MM.1S (cell line): Measurements from ENCODE around the gene MITF.

Source experiments
- DNase-seq: peaks from one replicate; pipeline ENCODE4 v3.0.0-alpha.2; 2015
- H2AFZ ChIP-seq: fragments of 300-600 bp; sonication (generic); 2 replicates; pipeline ENCODE4 v1.6.0; 2016; ENCODE audit warnings: antibody characterized with exemption, low read length
- H3F3A ChIP-seq: fragments of 300-600 bp; sonication (generic); 2 replicates; pipeline ENCODE4 v1.6.1; 2016; ENCODE audit warnings: mild to moderate bottlenecking, antibody characterized with exemption, low read length, moderate library complexity, mixed read lengths; ENCODE audit not compliant: insufficient read depth
- H3K27ac ChIP-seq: fragments of 300-600 bp; sonication (generic); 2 replicates; pipeline ENCODE4 v1.5.1; 2016; ENCODE audit warnings: mild to moderate bottlenecking, low read length
- H3K27me3 ChIP-seq: fragments of 300-600 bp; sonication (generic); replicated peaks from 2 replicates; pipeline ENCODE4 v1.6.0; 2016; ENCODE audit warnings: low read length; ENCODE audit not compliant: insufficient read depth
- H3K36me3 ChIP-seq: fragments of 300-600 bp; sonication (generic); replicated peaks from 2 replicates; pipeline ENCODE4 v1.6.1; 2016; ENCODE audit warnings: mild to moderate bottlenecking, low read length, mixed read lengths; ENCODE audit not compliant: insufficient read depth
- H3K4me1 ChIP-seq: fragments of 300-600 bp; sonication (generic); 2 replicates; pipeline ENCODE4 v1.6.1; 2016; ENCODE audit warnings: low read length, mixed read lengths
- H3K4me2 ChIP-seq: fragments of 300-600 bp; sonication (generic); 2 replicates; pipeline ENCODE4 v1.6.0; 2016; ENCODE audit warnings: low read depth, low read length
- H3K4me3 ChIP-seq: fragments of 300-600 bp; sonication (generic); 2 replicates; pipeline ENCODE4 v1.5.1; 2016; ENCODE audit warnings: low read length, mixed read lengths
- H3K79me2 ChIP-seq: fragments of 300-600 bp; sonication (generic); 2 replicates; pipeline ENCODE4 v1.6.1; 2016; ENCODE audit warnings: mixed run types, low read length, mixed read lengths
- H3K9ac ChIP-seq: fragments of 300-600 bp; sonication (generic); 2 replicates; pipeline ENCODE4 v1.6.1; 2016; ENCODE audit warnings: low read length, mixed read lengths
- H3K9me2 ChIP-seq: fragments of 300-600 bp; sonication (generic); replicated peaks from 2 replicates; pipeline ENCODE4 v1.6.1; 2016; ENCODE audit warnings: mild to moderate bottlenecking, low read length, mixed read lengths; ENCODE audit not compliant: insufficient read depth
- H3K9me3 ChIP-seq: fragments of 300-600 bp; sonication (generic); replicated peaks from 2 replicates; pipeline ENCODE4 v1.6.1; 2016; ENCODE audit warnings: mild to moderate bottlenecking, low read length, mixed read lengths; ENCODE audit not compliant: insufficient read depth
- H4K20me1 ChIP-seq: fragments of 300-600 bp; sonication (generic); 2 replicates; pipeline ENCODE4 v1.6.1; 2016; ENCODE audit warnings: mild to moderate bottlenecking, low read length, moderate library complexity, mixed read lengths; ENCODE audit not compliant: insufficient read depth
- EZH2 ChIP-seq: fragments of 300-600 bp; sonication (generic); optimal IDR thresholded peaks from 2 replicates; pipeline ENCODE3; 2017; ENCODE audit warnings: low read depth, mild to moderate bottlenecking, antibody characterized with exemption, low read length, mixed read lengths
- EZH2phosphoT487 ChIP-seq: fragments of 300-600 bp; sonication (generic); IDR thresholded peaks from 2 replicates; pipeline ENCODE4 v1.6.1; 2018; ENCODE audit warnings: antibody characterized with exemption, low read length
- TF ChIP-seq, protein P1 (sequence below): fragments of 300-600 bp; sonication (generic); IDR thresholded peaks from 2 replicates; pipeline ENCODE4 v1.5.1; 2016; ENCODE audit warnings: antibody characterized with exemption, low read length, mixed read lengths

Gene MITF

DNA sequence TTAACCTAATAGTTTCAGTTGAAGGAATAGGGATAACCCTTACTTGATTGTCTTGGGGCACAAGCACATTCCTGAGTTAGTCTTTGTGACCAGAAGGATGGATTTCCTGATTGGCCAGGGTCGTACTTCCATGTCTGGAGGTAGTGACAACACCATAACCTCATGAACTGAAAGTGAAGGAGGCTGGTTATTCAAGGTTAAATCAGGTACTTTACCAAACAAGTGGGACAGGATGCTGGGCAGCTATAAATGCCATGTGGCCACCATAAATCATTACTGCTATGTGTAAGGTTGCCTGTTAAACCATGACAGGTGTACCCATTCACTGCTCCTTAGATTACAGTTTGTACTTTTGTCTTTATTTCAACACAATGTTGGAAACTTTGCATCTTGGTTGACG, 132.0 kb downstream of the MITF start:
- H3K36me3 ChIP-seq = no peaks in the 10 kb centered on the region
- no peak overlapping the region for H3K4me2 ChIP-seq
- DNase-seq = no peak
- no peaks in the 10 kb centered on the region for H4K20me1 ChIP-seq
- no peaks in the 10 kb centered on the region for H3K79me2 ChIP-seq
- H3K4me3 ChIP-seq = no peak overlapping the region
- no peaks in the 10 kb centered on the region for H3K27me3 ChIP-seq
- no peaks in the 10 kb centered on the region for H3K9me3 ChIP-seq
- H3F3A ChIP-seq = no peaks in the 10 kb centered on the region
- no peaks in the 10 kb centered on the region for H3K9me2 ChIP-seq
- H3K27ac ChIP-seq = no peak overlapping the region
- H3K4me1 ChIP-seq = no peaks in the 10 kb centered on the region
- TF ChIP-seq EZH2 (no peak), EZH2phosphoT487 (no peak)
- TF ChIP-seq, protein P1, sequence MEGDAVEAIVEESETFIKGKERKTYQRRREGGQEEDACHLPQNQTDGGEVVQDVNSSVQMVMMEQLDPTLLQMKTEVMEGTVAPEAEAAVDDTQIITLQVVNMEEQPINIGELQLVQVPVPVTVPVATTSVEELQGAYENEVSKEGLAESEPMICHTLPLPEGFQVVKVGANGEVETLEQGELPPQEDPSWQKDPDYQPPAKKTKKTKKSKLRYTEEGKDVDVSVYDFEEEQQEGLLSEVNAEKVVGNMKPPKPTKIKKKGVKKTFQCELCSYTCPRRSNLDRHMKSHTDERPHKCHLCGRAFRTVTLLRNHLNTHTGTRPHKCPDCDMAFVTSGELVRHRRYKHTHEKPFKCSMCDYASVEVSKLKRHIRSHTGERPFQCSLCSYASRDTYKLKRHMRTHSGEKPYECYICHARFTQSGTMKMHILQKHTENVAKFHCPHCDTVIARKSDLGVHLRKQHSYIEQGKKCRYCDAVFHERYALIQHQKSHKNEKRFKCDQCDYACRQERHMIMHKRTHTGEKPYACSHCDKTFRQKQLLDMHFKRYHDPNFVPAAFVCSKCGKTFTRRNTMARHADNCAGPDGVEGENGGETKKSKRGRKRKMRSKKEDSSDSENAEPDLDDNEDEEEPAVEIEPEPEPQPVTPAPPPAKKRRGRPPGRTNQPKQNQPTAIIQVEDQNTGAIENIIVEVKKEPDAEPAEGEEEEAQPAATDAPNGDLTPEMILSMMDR = no peak
- no peak overlapping the region for H3K9ac ChIP-seq
- H2AFZ ChIP-seq = no peak overlapping the region

DNA sequence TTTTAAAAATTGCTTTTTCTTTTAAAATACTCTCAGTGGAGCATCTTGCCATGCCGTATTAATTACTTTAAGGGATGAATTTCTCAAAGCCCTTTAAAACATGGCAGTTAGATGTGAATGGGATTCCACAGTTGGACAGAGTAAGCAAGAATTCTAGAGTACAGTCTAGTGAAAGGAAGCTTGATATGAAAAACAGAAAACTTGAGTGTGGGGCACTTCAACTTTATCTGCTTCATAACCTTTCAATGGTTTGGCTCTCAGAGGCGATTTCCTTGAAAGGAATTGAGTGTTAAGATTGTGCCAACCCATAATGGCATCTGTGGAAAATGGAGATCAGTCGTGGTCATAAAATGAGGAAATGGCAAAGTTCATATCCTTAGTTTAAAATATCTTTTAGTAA, 132.6 kb downstream of the MITF start:
- Histone ChIP-seq H3K9me3 (no peaks in the 10 kb centered on the region), H3K9me2 (no peaks in the 10 kb centered on the region), H3F3A (no peaks in the 10 kb centered on the region), H3K36me3 (no peaks in the 10 kb centered on the region), H3K4me1 (no peaks in the 10 kb centered on the region), H3K4me2 (no peak overlapping the region), H3K79me2 (no peaks in the 10 kb centered on the region), H3K27me3 (no peaks in the 10 kb centered on the region), H4K20me1 (no peaks in the 10 kb centered on the region), H3K9ac (no peak overlapping the region), H2AFZ (no peak overlapping the region), H3K27ac (no peak overlapping the region), H3K4me3 (no peak overlapping the region)
- no peak for TF ChIP-seq EZH2
- no peak for DNase-seq

DNA sequence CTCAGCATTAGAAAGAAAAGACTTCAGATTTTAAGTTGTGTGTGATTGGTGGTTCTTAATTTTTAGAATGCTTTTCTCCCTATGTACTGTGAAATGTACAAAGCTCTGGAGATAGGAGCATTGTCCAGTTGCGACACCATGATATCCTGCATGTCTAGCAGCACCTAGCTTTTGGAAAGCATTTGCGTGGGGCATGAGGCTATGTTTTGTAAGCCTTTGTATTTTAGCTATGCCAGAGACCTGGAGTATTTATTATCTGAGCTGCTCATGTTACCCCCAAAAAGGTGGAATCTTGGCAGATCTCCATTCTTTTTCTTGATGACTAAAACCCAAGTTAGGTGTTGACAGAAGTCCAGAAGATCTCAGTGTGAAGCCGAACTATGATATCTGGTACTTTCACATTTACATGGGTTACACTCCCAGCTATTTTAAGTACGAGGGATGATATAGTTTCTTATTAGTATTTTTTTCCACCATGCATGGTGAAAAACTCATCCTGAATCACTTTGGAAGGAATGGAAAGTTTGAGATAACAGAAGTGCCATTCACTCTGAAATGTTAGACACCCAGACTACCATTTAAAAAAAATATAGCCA, 133.6 kb downstream of the MITF start:
- H3K4me1 ChIP-seq = no peaks in the 10 kb centered on the region
- no peak overlapping the region for H3K4me3 ChIP-seq
- no peak for DNase-seq
- H3K9ac ChIP-seq = no peak overlapping the region
- H3K27me3 ChIP-seq = no peaks in the 10 kb centered on the region
- H3K9me3 ChIP-seq = no peaks in the 10 kb centered on the region
- TF ChIP-seq EZH2phosphoT487 (no peak), EZH2 (no peak)
- TF ChIP-seq, protein P1 = no peak
- H4K20me1 ChIP-seq = no peaks in the 10 kb centered on the region
- no peaks in the 10 kb centered on the region for H3K36me3 ChIP-seq
- H3K79me2 ChIP-seq = no peaks in the 10 kb centered on the region
- H3K27ac ChIP-seq = no peak overlapping the region
- no peak overlapping the region for H3K4me2 ChIP-seq
- no peaks in the 10 kb centered on the region for H3K9me2 ChIP-seq
- no peak overlapping the region for H2AFZ ChIP-seq
- no peaks in the 10 kb centered on the region for H3F3A ChIP-seq

DNA sequence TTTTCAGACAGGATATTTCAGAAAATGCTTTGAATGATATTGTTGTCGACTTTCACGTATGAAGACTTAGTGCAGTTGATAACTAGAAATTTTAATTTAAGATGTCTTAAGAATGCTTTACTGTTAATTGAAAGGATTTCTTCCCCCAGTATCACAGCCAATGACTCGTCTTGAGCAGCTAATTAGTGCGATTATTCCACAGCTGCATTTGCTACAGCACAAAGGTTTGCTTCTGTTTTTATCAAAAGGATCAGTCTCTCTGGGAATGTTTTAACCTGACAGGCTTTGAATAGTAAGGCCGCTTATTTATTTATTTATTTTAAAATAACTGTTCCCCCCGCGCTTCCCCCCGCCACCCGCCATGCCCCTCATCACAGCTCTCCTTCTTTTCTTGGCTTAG, 136.8 kb downstream of the MITF start:
- Histone ChIP-seq H3K79me2 (no peaks in the 10 kb centered on the region), H2AFZ (no peak overlapping the region), H3K27me3 (no peaks in the 10 kb centered on the region), H3K4me1 (no peaks in the 10 kb centered on the region), H4K20me1 (no peaks in the 10 kb centered on the region), H3F3A (no peaks in the 10 kb centered on the region), H3K9me2 (no peaks in the 10 kb centered on the region), H3K27ac (no peak overlapping the region), H3K4me2 (no peak overlapping the region), H3K9ac (no peak overlapping the region), H3K9me3 (no peaks in the 10 kb centered on the region), H3K4me3 (no peak overlapping the region), H3K36me3 (no peaks in the 10 kb centered on the region)
- TF ChIP-seq, protein P1 = no peak
- TF ChIP-seq EZH2 (no peak), EZH2phosphoT487 (no peak)
- no peak for DNase-seq
